Muscle layer of colon (tissue), 2 donors: ENCODE measurements around the gene HEYL.

Experiments used
- H3K27ac ChIP-seq: one replicate; pipeline ENCODE4 v1.7.0; 2013; ENCODE audit warnings: low read depth, mild to moderate bottlenecking, low read length, moderate library complexity
- H3K27me3 ChIP-seq, 2 donors: one replicate each; pipeline ENCODE4 v1.7.0; 2013; ENCODE audit warnings: low read length in 2 of 2, mild to moderate bottlenecking in 2 of 2; ENCODE audit not compliant: insufficient read depth in 2 of 2, control insufficient read depth in 1 of 2
- H3K36me3 ChIP-seq: one replicate; pipeline ENCODE4 v1.7.0; 2013; ENCODE audit warnings: mild to moderate bottlenecking, low read length; ENCODE audit not compliant: insufficient read depth
- H3K4me1 ChIP-seq: one replicate; pipeline ENCODE4 v1.7.0; 2013; ENCODE audit warnings: mild to moderate bottlenecking, low read length; ENCODE audit not compliant: insufficient read depth
- H3K4me3 ChIP-seq, 2 donors: one replicate each; pipeline ENCODE4 v1.7.0; 2013; ENCODE audit warnings: low read length in 2 of 2, low read depth in 1 of 2, mild to moderate bottlenecking in 1 of 2, moderate library complexity in 1 of 2
- H3K9ac ChIP-seq: one replicate; pipeline ENCODE4 v1.7.0; 2013; ENCODE audit warnings: low read length
- H3K9me3 ChIP-seq: one replicate; pipeline ENCODE4 v1.7.0; 2013; ENCODE audit warnings: mild to moderate bottlenecking, low read length
- donor health status: abdominal sarcoma.
- donor health status: Adenocarcinoma of cecum.

The HEYL gene

GRCh38 chr1:39637361-39637760 is 2.1 kb downstream of the HEYL start:
- Histone ChIP-seq H3K4me1 (no peaks in the 10 kb centered on the region), H3K27ac (no peak overlapping the region), H3K9me3 (no peaks in the 10 kb centered on the region), H3K36me3 (no peaks in the 10 kb centered on the region), H3K27me3 (peaks cover 0 to 20% of the 10 kb centered on the region in 2 donors), H3K9ac (no peak overlapping the region), H3K4me3 (no peak overlapping the region)

- no peak overlapping the region for H3K4me3 ChIP-seq
- H3K27me3 ChIP-seq = peaks cover 0 to 20% of the 10 kb centered on the region in 2 donors
- H3K27ac ChIP-seq = no peak overlapping the region
- no peaks in the 10 kb centered on the region for H3K36me3 ChIP-seq
- H3K9ac ChIP-seq = no peak overlapping the region
- no peaks in the 10 kb centered on the region for H3K4me1 ChIP-seq
- no peaks in the 10 kb centered on the region for H3K9me3 ChIP-seq
Measured at GRCh38 chr1:39635871-39636210, 3.6 kb downstream of the HEYL start.

GRCh38 chr1:39635205-39635870 is 4.1 kb downstream of the HEYL start:
- Histone ChIP-seq H3K4me1 (no peaks in the 10 kb centered on the region), H3K27ac (no peak overlapping the region), H3K27me3 (peaks cover 0 to 20% of the 10 kb centered on the region in 2 donors), H3K36me3 (no peaks in the 10 kb centered on the region), H3K9ac (no peak overlapping the region), H3K9me3 (no peaks in the 10 kb centered on the region), H3K4me3 (no peak overlapping the region)

- Histone ChIP-seq H3K36me3 (no peaks in the 10 kb centered on the region), H3K27me3 (peaks cover 0 to 12% of the 10 kb centered on the region in 2 donors), H3K4me1 (no peaks in the 10 kb centered on the region), H3K9ac (no peak overlapping the region), H3K27ac (no peak overlapping the region), H3K9me3 (no peaks in the 10 kb centered on the region), H3K4me3 (peak overlapping the region in 1 of 2 donors; percentile 11)
Measured at GRCh38 chr1:39633422-39633821, 6.0 kb downstream of the HEYL start.

- H3K36me3 ChIP-seq = no peaks in the 10 kb centered on the region
- no peaks in the 10 kb centered on the region for H3K4me1 ChIP-seq
- H3K27me3 ChIP-seq = peaks cover 0 to 12% of the 10 kb centered on the region in 2 donors
- no peaks in the 10 kb centered on the region for H3K9me3 ChIP-seq
- peak overlapping the region in 1 of 2 donors; percentile 11 for H3K4me3 ChIP-seq
- no peak overlapping the region for H3K27ac ChIP-seq
- H3K9ac ChIP-seq = no peak overlapping the region
Measured at GRCh38 chr1:39632682-39633417, 6.6 kb downstream of the HEYL start.

GRCh38 chr1:39632323-39632681 is 7.1 kb downstream of the HEYL start:
- H3K9me3 ChIP-seq = no peaks in the 10 kb centered on the region
- H3K36me3 ChIP-seq = no peaks in the 10 kb centered on the region
- H3K27ac ChIP-seq = no peak overlapping the region
- no peak overlapping the region for H3K4me3 ChIP-seq
- no peaks in the 10 kb centered on the region for H3K4me1 ChIP-seq
- H3K27me3 ChIP-seq = peaks cover 0 to 12% of the 10 kb centered on the region in 2 donors
- H3K9ac ChIP-seq = no peak overlapping the region

GRCh38 chr1:39631361-39632322 is 7.8 kb downstream of the HEYL start:
- H3K27ac ChIP-seq = no peak overlapping the region

GRCh38 chr1:39628807-39629350 is 10.6 kb downstream of the HEYL start:
- H3K4me1 ChIP-seq = peaks cover 7% of the 10 kb centered on the region
- no peaks in the 10 kb centered on the region for H3K9me3 ChIP-seq
- H3K36me3 ChIP-seq = no peaks in the 10 kb centered on the region
- H3K9ac ChIP-seq = no peak overlapping the region
- no peak overlapping the region for H3K27ac ChIP-seq
- no peak overlapping the region for H3K4me3 ChIP-seq
- H3K27me3 ChIP-seq = no peaks in the 10 kb centered on the region

More at GRCh38 chr1:39631361-39632322, 7.8 kb downstream of the HEYL start:
- H3K36me3 ChIP-seq = no peaks in the 10 kb centered on the region
- peaks cover 0 to 12% of the 10 kb centered on the region in 2 donors for H3K27me3 ChIP-seq
- H3K4me1 ChIP-seq = no peaks in the 10 kb centered on the region
- no peak overlapping the region for H3K4me3 ChIP-seq
- H3K9me3 ChIP-seq = no peaks in the 10 kb centered on the region
- no peak overlapping the region for H3K9ac ChIP-seq

- no peaks in the 10 kb centered on the region for H3K27me3 ChIP-seq
- H3K9ac ChIP-seq = no peak overlapping the region
- H3K4me1 ChIP-seq = peaks cover 7% of the 10 kb centered on the region
- no peak overlapping the region for H3K27ac ChIP-seq
- H3K9me3 ChIP-seq = no peaks in the 10 kb centered on the region
- no peak overlapping the region for H3K4me3 ChIP-seq
- H3K36me3 ChIP-seq = no peaks in the 10 kb centered on the region
Measured at GRCh38 chr1:39626646-39627045, 12.8 kb downstream of the HEYL start.

- Histone ChIP-seq H3K27me3 (no peaks in the 10 kb centered on the region), H3K36me3 (no peaks in the 10 kb centered on the region), H3K9me3 (no peaks in the 10 kb centered on the region), H3K9ac (no peak overlapping the region), H3K4me3 (no peak overlapping the region), H3K4me1 (peaks cover 7% of the 10 kb centered on the region), H3K27ac (no peak overlapping the region)
Measured at GRCh38 chr1:39625462-39626273, 13.8 kb downstream of the HEYL start.
